ENCODE measurements around the gene TMEM219.
A peak's percentile ranks its signal among the peaks of the same experiment; 100 is the strongest.
"Not testable (repeated sequence)": the region's sequence is repeated elsewhere in the genome, so short reads cannot be mapped to it uniquely, and the experiment has no call there.

The TMEM219 gene, protein sequence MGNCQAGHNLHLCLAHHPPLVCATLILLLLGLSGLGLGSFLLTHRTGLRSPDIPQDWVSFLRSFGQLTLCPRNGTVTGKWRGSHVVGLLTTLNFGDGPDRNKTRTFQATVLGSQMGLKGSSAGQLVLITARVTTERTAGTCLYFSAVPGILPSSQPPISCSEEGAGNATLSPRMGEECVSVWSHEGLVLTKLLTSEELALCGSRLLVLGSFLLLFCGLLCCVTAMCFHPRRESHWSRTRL
- total RNA-seq, result 49.1 to 51.7 reads per million in 2 donors

DNA sequence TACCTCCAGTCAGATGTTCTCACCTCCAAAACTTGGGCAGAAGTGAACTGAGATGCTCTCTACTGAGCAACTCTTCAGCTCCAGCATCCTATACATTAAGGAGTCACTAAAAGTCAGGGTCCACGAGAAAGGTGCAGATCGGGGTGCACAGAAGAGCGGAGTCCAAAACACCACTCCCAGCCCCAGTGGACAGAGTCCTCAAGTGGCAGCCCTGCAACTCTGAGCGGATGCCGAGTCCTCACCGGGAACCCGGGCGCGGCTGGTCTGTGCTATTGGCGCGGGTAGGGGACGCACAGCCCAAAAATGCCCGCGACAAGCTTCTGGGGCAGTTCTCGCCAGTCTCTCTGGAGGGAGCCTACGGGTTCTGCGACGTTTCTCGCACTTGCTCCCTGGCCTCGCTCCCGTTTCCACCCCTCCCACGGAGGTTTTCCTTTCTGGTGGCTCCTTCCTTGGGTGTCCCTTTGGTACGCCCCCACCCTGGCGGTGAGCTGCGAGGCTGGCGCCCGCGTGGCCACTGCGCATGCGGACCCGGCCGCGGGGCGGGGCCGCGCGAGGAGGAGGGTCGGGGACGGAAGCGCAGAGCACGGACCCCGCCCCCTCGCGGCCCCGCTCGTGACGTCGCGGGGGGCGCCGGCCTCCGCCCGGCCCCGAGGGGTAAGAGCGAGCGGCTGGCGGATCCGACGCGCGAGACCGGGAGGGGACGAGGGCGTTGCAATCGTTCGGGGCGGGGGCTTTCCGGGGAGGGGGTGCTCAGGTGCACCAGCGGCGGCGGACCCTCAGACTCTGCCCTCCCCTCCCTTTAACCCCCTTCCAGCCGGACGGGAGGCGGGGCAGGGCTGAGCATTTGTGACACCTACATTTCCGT is at the start of gene TMEM219:
TSS of gene TMEM219 (plus strand) at position 601 of the 865 bp plus-strand sequence. CDS start 1,065 bp downstream, outside the sequence.
- peak; percentile 93 for DNase-seq

DNA sequence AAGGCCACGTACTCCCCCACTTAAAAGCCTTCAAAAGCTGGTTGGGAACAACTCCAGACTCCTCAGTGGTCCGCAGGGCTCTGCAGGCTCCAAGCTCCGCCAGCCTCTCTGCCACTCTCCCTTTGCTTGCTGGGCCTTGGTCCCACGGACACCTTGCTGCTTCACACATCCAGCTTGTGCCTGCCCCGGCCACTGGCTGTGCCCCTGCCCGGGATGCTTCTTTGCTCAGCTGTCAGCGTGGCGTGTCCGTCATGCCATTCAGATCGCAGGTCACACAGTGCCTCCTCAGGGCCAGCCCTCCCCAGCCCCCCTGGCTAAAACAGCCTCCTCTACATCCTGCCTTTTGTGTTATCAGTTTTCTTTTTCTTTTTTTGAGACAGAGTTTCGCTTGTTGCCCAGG is 49.8 kb upstream of the TMEM219 start:
- no peak for DNase-seq

DNA sequence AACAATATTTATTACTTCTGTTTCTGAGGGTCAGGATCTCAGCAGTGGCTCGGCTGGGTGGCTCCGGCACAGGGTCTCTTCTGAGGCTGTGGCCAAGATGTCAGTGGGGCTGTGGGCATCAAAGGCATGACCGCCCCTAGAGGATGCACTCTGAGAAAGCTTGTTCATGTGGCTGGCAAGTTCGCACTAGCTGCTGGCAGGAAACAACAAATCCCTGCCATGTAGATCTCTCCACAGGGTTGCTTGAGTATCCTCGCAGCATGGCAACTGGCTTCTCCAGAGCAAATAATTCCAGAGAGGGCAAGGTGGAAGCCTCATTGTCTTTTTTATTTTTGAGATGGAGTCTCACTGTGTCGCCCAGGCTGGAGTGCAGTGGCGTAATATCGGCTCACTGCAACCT is 48.4 kb upstream of the TMEM219 start:
- no peak for DNase-seq

DNA sequence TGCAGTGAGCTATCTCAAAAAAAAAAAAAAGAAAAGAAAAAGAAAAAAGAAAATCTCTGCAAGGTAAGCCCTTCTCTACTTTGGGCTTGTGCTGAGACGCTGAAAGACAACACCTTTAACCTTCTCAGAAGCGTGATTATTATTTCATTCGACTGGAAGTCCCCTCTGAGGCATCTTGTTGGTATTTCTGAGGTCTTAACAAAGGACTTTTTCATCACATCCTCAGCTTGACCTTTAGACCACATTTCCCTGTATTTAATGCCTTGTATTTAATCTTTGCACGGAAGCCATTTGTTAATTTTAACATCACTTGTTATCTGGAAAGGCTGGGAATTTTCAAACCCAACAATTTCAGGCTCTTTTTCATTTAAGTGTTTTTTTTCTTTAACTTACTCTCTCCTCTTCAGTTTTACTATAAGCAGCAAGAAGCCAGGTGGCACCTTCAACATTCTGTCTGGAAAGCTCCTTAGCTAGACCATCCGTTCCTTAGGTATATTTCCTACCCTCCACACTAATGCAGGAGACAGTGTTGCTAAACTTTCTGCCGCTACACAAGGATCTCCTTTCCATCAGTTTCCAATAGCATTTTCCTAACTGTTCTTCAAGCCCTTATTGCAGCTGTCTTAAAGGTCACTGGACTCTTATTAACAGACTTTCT is 46.2 kb upstream of the TMEM219 start:
- DNase-seq, result no peak

DNA sequence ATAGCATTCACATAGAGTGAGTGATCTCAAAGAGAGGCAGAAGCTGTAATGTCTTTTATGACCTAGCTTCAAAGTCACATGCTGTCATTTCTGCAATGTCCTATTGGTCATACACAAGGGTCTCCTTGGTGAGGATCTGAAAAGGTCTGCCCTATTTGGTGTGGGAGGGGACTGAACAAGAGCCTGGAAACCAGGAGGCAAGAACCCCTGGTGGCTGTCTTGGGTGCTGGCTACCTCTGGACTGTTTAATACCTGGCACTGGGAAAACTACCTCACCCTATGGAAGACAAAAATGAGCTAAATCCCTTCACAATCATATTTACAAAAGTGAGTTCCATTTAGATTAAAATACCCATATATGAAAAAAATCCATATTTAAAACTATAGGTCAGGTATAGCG is 44.9 kb upstream of the TMEM219 start:
- DNase-seq, result no peak

DNA sequence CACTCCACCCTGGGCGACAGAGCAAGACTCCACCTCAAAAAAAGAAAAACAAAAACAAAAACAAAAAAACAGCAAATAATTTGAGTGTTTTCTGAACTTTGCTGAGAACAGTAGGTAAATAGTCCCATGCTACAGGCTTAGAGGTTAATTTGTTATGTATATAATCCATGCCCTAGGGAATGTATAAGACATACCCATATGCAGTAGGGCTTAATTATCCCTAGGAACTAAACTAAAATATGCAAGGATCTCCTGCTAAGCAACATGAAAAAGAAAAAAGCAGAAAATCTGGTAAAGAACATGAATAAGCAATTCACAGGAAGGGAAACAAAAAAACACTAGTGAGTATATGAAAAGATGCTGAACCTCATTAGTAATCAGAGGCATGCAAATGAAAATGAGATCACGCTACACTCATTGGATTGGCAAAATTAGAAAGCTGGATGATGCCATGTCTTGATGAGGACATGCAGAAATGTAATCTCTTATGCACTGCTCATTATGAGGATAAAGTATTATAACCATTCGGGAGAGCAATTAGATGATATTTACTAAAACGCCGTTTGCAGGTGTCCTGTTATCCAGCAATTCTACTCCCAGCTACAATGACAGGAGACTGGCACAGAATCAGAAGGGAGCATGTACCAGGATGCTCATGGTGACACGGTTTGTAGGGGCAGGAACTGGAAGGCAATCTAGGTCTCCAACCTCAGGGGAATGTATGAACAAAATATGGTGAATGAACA is 41.4 kb upstream of the TMEM219 start:
- DNase-seq, result no peak

DNA sequence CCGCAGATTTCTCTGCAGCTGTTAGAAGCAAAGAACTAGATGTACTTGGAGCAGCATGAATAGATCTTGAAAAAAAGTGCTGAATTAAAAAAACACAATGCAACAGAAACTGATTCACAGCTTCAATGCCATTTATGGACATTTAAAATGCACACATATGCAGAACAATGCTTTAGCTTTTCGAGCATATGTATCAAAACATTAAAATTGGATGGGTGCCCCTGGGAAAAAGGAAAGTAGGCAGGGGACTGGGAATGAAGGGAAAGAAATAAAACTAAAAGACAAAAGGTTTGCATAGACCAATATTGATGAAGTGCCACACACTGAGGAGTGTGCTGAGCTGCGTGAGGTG is 40.9 kb upstream of the TMEM219 start:
- DNase-seq, result no peak

DNA sequence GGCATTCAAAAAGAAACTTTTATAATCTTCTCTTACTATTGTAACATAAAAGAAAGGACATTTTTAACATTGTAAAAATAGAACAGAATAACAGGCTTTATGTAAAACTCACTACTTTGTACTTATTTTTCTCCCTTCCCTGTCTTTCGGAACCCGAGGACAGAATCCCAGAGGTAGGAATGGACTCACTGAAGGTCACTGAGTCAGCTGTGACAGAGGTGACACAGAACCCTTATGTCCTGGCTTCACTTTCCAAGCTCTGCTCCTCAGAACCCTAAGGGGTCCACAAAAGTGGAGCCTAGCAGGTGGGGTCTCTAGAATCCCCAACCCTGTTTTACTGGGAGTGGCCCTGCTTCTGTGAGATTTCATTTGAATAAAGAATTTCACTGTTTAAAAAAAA is 39.6 kb upstream of the TMEM219 start:
- DNase-seq, result no peak

DNA sequence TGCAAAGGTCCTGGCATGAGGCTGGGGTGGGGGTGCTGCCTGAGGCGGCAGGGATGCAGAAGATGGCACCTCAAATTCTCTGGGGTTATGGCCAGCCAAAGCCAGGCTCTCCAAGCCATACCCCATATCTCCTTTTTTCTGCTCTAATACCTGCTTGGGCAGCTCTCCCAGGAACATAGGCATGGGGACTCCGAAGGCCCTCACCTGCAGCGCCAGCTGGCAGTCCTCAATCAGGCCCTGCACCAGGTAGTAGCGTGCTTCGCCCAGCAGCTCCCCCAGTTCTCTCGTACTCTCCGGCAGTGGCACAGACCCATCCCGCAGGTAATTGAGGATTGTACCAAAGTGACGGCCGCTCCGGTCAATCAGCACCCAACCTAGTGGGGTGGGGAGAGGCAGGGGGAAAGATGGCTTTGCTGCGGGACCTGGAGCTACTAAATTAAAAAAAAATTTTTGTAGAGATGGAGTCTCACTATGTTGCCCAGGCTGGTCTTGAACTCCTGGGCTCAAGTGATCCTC is 38.8 kb upstream of the TMEM219 start:
- no peak for DNase-seq

DNA sequence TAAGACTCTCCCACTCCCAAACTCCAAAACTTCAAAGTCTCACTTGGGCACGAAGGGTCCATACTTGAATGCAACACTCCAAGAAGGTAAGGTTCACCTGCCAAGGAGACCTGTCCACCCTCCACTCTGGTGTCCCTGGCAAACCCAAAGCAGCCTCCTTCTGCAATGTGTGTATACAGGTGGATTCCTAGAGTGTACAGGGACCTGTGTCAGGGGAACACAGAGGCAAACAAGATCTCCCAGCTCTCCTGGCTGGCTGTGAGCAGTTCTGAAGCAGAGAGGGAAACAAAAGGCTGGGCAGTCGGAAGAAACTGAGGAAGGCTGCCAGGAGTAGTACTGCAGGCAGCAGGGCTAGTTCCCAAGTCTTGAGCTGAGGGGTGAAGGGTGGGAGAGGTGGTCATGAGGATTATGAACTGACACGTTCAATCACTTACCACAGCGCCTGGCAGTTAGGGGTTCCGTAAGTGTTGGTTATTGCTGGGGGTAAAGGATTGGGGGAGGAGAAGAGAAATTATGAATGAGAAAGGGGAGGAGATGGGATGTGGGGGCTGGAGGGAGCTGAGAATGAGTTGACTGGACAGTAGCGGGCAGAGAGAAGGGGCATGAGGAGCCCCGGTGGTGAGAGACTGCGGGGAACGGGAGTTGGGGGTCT is 36.6 kb upstream of the TMEM219 start:
- DNase-seq, result no peak

DNA sequence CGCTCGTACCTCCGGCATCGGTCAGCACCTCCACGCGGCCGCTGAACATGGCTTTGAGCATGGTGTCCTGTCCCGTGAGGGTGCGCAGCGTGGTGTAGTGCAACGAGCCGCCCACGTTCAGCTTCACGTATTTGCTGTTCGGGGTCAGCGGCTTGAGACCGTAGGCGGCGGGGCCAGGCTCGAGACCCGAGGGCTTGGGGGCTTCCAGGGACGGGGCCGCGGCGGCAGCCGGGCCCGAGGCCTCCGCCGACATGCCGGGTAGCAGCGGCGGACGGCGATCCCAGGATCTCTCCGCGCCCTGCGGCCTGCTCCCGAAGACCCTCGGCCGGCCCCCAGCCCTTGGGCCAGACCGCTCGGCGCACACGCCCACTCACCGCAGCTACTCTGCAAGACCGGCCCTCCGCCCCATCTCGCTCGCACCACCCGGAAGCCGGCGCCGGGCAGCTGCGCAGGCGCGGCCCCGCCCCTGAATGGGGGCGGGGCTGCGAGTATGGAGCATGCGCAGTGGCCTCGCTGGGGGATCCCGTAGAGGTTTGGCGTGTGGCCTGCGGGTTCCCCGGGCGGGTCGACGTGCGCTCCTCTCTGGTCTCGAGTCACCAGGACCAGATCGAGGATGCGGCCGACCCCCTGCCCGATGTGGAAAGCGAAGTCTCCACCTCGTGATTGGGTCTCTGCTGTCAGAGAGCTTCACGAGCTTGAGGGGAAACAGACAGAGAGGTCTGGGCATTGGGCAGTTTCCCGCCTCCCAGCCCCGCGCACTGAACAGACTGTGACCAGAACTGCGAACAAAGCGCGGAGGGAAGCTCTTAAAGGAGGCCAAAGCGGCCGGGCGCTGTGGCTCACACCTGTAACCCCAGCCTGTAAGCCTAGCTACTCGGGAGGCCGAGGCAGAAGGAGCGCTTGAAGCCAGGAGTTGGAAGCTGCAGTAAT is 35.8 kb upstream of the TMEM219 start, which contains the start of gene KCTD13:
TSS of gene KCTD13 (minus strand) at position 446 of the 930 bp plus-strand sequence. CDS start at position 253, 193 bp downstream.
- DNase-seq, result peak; percentile 80

DNA sequence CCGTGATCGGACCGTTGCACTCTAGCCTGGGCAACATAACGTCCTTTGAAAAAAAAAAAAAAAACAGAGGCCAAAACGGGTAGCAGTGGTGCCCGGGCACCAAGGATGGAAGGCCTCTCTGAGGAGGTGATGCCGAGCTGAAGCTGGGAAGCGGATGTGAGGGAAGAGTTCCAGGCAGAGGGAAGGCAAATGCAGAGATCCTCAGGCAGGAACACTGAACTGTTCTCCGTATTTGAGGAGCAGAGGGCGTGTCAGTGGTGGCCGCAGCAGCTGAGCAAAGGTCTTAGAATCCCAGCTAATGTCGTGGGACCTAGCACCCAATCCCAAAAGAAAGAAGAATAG is 35.2 kb upstream of the TMEM219 start:
- DNase-seq, result no peak

DNA sequence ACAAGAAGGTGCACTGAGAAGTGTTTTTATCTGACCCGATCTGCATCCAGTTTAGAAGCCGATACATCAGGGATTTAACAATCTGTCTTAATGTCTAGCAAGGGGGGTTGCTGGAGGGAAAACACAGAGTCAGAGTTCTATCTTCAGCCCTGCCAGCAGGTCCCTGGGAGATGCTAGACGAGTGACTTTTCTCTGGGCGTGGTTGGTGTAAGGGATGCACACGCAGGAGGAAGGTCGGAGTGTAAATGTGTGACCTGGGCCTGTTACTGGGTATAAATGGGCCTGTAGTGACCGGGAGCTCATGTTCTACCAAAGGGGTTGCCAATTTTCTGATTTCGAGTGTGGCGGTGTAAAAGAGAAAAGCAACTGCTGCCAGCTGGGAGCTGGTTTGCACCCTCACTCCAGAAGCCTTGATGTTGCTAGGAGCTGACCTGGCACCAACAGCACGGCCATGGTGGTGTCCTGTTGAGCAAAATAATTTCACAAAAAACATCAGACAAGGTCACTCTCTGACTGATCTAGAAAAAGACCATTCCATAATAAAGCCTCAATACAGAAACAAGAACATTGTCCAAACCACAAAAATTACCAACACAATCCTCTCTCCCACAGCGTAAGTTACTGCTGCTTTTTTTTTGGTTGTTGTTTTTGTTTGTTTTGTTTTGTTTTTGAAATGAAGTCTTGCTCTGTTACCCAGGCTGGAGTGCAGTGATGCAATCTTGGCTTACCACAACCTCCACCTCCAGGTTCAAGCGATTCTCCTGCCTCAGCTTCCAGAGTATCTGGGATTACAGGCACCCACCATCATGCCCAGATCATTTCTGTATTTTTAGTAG is 34.6 kb upstream of the TMEM219 start:
- DNase-seq, result no peak

DNA sequence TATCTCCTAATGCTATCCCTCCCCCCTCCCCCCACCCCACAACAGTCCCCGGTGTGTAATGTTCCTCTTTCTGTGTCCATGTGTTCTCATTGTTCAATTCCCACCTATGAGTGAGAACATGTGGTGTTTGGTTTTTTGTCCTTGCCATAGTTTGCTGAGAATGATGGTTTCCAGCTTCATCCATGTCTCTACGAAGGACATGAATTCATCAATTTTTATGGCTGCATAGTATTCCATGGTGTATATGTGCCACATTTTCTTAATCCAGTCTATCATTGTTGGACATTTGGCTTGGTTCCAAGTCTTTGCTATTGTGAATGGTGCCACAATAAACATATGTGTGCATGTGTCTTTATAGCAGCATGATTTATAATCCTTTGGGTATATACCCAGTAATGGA is 30.1 kb upstream of the TMEM219 start:
- DNase-seq, result not testable (repeated sequence)

DNA sequence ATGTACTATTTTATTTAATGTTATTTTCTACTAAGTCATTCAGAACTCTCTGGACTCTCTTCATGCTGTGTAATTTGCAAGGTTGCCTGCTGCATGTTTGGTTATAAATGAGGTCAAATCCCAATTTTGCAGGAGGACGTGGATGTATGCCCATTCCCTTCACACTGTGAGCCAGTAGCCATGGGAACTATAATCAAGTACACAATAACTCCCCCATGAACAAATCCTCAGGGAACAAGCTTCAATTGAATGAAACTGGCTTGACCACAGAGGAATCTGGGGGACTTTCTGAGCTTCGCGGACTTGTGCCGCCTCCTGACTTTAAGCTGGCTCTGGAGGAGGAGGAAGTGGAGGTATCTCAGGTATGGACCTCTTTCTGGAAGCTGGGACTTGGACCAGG is 21.2 kb upstream of the TMEM219 start:
- DNase-seq, result no peak

DNA sequence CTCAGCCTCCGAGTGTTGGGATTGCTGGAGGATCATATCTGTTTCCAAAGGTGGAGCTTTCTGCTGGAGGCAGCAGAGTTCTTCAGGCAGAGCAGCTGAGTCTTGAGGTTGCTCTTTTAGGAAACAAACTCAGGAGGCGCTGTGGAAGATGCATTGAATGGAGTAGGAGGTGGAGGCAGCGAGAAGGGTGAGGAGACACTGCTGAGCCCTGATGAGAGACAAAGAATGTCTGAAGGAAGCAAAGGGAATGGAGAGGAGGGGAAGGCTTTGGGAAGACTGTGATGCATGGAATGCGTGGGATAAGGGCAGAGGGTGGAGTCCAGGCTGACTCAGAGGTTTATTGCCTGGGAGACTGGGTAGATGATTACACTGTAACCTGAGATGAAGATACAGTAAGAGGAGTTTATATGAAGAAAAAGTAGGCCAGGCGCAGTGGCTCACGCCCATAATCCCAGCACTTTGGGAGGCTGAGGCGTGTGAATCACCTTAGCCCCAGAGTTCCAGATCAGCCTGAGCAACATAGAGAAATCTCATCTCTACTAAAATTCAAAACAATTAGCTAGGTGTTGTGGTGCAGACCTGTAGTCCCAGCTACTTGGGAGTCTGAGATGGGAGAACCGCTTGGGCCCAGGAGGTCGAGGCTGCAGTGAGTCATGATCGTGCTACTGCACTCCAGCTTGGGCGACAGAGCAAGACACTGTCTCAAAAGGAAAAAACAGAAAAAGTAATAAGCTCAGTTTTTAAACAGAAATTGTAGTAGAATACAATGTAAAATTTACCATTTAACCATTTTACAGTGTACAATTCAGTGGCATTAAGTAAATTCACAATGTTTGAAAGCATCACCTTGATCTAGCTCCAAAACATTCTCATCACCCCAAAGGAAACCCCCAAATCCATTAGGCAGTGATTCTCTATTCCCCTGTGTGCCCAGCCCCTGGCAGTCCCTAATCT is 17.8 kb upstream of the TMEM219 start:
- DNase-seq, result no peak

DNA sequence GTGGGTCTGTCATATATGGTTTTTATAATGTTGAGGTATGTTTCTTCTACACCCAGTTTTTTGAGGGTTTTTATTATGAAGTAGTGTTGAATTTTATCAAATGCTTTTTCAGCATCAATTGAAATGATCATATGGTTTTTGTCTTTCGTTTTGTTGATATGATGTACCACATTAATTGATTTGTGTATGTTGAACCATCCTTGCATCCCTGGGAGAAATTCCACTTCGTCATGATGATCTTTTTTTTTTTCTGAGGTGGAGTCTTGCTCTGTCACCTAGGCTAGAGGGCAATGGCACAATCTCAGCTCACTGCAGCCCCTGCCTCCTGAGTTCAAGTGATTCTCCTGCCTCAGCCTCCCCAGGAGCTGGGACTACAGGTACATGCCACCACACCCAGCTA is 14.0 kb upstream of the TMEM219 start:
- DNase-seq, result no peak

DNA sequence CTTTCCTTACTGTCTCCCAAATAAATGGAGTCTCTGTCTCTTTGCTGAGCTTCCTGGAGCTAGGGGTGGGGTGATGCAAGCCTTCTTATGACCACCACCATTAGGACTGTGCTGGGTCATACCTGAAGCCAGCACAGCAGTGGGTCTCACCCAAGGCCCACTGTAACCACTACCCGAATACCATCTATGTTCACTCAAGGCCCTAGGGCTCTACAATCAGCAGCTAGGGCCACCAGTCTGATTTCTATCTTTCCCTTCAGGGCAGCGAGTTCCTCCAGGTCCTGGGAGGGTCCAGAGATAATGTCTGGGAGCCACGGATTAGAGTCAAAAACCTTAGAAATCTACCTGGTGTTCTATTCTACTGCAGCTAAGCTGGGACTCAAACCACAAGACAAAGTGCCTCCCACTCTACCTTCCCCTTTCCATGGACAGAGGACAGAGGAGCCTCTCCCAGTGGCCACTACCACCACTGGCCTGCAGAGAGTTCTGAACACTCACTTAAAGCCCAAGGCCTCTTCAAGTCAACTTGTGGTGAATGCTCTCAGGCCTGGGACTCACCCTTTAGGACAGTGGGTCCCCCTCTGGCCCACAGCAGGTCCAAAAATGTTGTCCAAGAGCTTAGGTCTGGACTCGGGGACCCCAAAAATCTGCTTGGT is 10.9 kb upstream of the TMEM219 start:
- no peak for DNase-seq

All from activated gamma-delta T cell (primary cell).